GM12878 (cell line): Measurements from ENCODE around the gene PLD5.

Source experiments
- BMI1 ChIP-seq: fragments of 450-650 bp; IDR thresholded peaks from 2 replicates; pipeline ENCODE4 v1.6.1; 2016; ENCODE audit warnings: mild to moderate bottlenecking, moderate library complexity, borderline replicate concordance
- CTCF ChIP-seq, 3 experiments: IDR thresholded peaks in 2 of 3; conservative IDR thresholded peaks in 1 of 3; 2 replicates each; pipeline ENCODE4 v1.5.1; 2011; ENCODE audit warnings: low read depth in 3 of 3, low read length in 3 of 3, mild to moderate bottlenecking in 3 of 3, control low read depth in 2 of 3, moderate library complexity in 2 of 3, inconsistent platforms in 1 of 3, mixed read lengths in 1 of 3; ENCODE audit not compliant: control insufficient read depth in 2 of 3, insufficient read depth in 1 of 3; ENCODE audit errors: extremely low read depth in 1 of 3
- EZH2 ChIP-seq: IDR thresholded peaks from 2 replicates; pipeline ENCODE4 v1.6.1; 2012; ENCODE audit warnings: low read depth, mild to moderate bottlenecking, control low read depth, inconsistent platforms, low read length, borderline replicate concordance; ENCODE audit not compliant: control insufficient read depth
- FOXK2 ChIP-seq: fragments of 450-650 bp; IDR thresholded peaks from 2 replicates; pipeline ENCODE4 v1.6.1; 2017; ENCODE audit warnings: mild to moderate bottlenecking, moderate library complexity
- GABPA ChIP-seq: IDR thresholded peaks from 2 replicates; pipeline ENCODE4 v1.6.1; 2014; ENCODE audit warnings: antibody characterized with exemption, low read depth, mild to moderate bottlenecking, inconsistent platforms
- HDAC6 ChIP-seq: fragments of 200-600 bp; sonication (generic); IDR thresholded peaks from one replicate; pipeline ENCODE4 v1.8.0; 2017; ENCODE audit warnings: antibody characterized with exemption; ENCODE audit not compliant: unreplicated experiment
- IRF4 ChIP-seq: IDR thresholded peaks from 2 replicates; pipeline ENCODE4 v1.6.1; 2011; ENCODE audit warnings: low read depth, low read length
- JUND ChIP-seq: IDR thresholded peaks from 2 replicates; pipeline ENCODE4 v1.6.1; 2012; ENCODE audit warnings: low read depth, mild to moderate bottlenecking, low read length, improper control_type of control experiment, moderate library complexity
- MXI1 ChIP-seq: fragments of 150-350 bp; IDR thresholded peaks from 2 replicates; pipeline ENCODE4 v1.6.1; 2011; ENCODE audit warnings: low read depth, mild to moderate bottlenecking, inconsistent platforms, low read length, improper control_type of control experiment
- POLR2AphosphoS5 ChIP-seq: IDR thresholded peaks from 2 replicates; pipeline ENCODE4 v1.6.1; 2011; ENCODE audit warnings: mild to moderate bottlenecking, low read length, inconsistent platforms
- RAD21 ChIP-seq: IDR thresholded peaks from 2 replicates; pipeline ENCODE4 v1.6.1; 2011; ENCODE audit warnings: mild to moderate bottlenecking, low read depth, low read length, moderate library complexity; ENCODE audit not compliant: insufficient read depth
- WRNIP1 ChIP-seq: IDR thresholded peaks from 2 replicates; pipeline ENCODE4 v1.6.1; 2011; ENCODE audit warnings: low read depth, low read length, improper control_type of control experiment, borderline replicate concordance

- TF ChIP-seq BMI1 (no peak), MXI1 (no peak), JUND (no peak), IRF4 (no peak), FOXK2 (no peak), GABPA (no peak), CTCF (IDR thresholded peaks at IDR 0.05 in 2 of 3, conservative IDR thresholded peaks at IDR 0.05 in 1 of 3; ENCODE audit: control insufficient read depth in 2 of 3, extremely low read depth in 1 of 3, insufficient read depth in 1 of 3, low read depth in 3 of 3, low read length in 3 of 3) (no peak), HDAC6 (no peak), RAD21 (no peak), WRNIP1 (no peak), EZH2 (no peak), POLR2AphosphoS5 (no peak)
These were observed 91.9 kb downstream of the PLD5 start for GRCh38 chr1:242432491-242433095.
